GM12801 (cell line): Measurements from ENCODE around the gene LRRC4C.

Source experiments
- TF ChIP-seq, protein P1 (sequence below): IDR thresholded peaks from one replicate; pipeline ENCODE4 v1.5.1; 2011; ENCODE audit warnings: control low read depth; ENCODE audit not compliant: insufficient read length; ENCODE audit errors: extremely low read depth

Gene LRRC4C

DNA sequence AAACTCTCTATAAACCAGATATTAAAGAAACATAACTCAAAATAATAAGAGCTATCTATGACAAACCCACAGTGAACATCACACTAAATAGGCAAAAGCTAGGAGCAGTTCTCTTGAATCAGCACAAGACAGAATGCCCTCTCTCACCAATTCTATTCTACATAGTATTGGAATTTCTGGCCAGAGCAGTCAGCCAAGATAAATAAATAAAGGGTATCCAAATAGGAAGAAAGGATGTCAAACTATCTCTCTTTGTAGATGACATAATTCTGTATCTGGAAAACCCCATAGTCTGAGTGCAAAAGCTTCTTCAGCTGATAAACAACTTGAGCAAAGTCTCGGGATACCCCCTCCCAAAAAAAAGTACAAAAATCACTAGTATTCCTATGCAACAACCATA is 359.8 kb downstream of the LRRC4C start:
- TF ChIP-seq, protein P1, sequence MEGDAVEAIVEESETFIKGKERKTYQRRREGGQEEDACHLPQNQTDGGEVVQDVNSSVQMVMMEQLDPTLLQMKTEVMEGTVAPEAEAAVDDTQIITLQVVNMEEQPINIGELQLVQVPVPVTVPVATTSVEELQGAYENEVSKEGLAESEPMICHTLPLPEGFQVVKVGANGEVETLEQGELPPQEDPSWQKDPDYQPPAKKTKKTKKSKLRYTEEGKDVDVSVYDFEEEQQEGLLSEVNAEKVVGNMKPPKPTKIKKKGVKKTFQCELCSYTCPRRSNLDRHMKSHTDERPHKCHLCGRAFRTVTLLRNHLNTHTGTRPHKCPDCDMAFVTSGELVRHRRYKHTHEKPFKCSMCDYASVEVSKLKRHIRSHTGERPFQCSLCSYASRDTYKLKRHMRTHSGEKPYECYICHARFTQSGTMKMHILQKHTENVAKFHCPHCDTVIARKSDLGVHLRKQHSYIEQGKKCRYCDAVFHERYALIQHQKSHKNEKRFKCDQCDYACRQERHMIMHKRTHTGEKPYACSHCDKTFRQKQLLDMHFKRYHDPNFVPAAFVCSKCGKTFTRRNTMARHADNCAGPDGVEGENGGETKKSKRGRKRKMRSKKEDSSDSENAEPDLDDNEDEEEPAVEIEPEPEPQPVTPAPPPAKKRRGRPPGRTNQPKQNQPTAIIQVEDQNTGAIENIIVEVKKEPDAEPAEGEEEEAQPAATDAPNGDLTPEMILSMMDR, result no peak

GRCh38 chr11:41085123-41085522 is 374.3 kb downstream of the LRRC4C start:
- TF ChIP-seq, protein P1, result no peak

DNA sequence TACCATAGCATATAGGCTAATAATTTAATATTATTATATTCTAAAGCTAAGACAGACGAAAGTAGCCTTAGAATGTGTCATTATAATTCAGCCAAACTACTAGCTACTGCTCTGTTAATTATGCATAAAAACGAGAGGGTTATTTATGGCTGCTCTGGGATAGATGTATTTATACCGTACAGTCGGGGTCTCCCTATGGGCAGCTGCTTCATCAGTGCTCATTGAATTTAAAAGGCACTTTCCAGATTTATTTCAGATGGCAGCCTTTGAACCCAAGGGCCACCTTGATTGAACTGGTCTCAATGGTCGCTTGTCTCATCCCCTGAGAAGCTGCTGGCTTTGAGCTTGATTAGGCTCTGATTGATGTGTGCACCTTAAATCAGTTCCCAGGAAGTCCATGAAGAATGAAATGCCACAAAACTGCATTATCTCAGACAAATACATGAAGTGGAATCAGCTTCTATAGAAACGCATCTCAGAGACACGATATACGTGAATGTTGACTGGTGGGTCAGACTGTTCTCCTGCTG is 377.6 kb downstream of the LRRC4C start:
- TF ChIP-seq, protein P1, result no peak

DNA sequence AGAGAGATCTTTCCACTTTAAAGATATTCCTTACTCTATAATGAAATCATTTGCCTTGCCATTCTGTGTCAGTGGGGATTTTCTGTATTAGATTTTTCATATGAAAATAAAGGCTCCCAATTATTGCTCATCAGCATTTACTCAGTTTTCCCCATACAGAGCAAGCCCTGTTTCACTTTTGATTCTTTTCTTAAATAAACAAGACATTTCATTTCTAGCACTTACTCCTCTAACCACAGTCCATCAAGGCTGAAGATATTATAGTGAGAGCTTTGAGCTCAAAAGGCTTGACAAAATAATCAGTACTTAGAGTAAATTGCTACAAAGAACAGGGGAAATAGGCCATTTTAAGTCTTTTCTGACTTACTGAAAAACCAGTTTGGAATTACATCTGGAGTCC is 385.1 kb downstream of the LRRC4C start:
- TF ChIP-seq, protein P1, result no peak

GRCh38 chr11:41065432-41065831 is 394.0 kb downstream of the LRRC4C start:
- TF ChIP-seq, protein P1, result no peak

DNA sequence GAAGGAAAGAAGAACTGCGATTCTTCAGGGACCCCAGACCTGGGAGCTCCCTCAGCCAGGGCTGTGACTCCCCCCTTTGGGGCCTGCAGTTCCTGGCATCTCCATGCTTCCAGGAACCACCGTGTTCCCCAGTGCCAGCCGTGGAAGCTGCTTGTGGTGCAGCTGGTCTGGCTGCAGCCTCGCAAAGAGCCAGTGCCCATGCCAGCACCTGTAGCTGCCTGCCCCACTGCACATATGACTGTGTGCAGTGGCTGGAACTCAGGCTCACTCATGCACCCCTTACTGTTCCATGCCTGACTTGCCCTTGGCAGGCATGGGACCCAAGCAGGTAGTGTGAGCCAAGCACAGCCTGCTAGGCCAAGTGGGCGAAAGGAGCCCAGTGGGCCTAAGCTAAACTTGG is 401.3 kb downstream of the LRRC4C start:
- TF ChIP-seq, protein P1, result no peak

- TF ChIP-seq, protein P1, result no peak
Observed at GRCh38 chr11:41056892-41057569, 402.4 kb downstream of the LRRC4C start.

DNA sequence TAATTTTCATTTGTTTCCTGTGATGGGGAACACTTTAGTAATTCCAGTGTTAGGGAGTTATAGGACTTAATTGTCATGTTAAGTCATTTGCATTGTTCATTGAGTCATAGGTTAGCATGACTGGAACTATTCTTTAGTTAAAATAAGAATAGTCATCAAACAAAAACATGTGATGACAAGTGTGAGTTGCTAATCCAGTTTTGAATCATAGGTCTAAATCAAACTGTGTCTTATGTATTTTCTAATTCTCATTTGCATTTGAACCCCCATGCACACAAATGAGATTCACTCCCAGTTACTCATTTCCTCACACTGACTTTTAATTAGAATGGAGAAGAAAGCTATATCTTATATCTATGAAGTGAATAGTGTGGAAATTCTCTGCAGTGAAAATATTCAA is 405.6 kb downstream of the LRRC4C start:
- TF ChIP-seq, protein P1, result no peak
